Stimulated activated CD8-positive, alpha-beta memory T cell treated with anti-CD3 and anti-CD28 coated beads, Interleukin-15, amount 100 ng/mL, for 4 hours (primary cell): ENCODE results near the gene FNDC5.

ENCODE experiments used
- DNase-seq, 2 donors: peaks; one replicate each; pipeline ENCODE4 v3.0.0-alpha.2; 2020; ENCODE audit warnings: low read depth in 2 of 2

FNDC5 gene

DNA sequence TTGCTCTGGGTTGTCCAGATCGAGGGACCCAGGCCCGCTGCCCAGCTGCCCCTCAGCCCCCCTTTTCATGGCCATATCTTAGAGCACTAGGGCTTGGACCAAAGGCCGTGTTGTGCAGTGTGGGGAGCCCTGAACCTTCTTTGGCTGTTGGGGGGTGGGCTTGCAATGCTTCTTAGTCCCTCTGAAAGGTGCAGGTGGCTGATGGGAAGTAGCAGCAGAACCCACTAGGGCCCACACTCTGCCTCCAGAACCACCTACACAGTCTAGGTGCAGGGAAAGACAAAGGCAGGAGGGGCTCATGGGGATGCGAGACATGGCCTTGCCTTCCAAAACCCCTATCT lies 13.3 kb upstream of the FNDC5 start:
- no peak for DNase-seq

DNA sequence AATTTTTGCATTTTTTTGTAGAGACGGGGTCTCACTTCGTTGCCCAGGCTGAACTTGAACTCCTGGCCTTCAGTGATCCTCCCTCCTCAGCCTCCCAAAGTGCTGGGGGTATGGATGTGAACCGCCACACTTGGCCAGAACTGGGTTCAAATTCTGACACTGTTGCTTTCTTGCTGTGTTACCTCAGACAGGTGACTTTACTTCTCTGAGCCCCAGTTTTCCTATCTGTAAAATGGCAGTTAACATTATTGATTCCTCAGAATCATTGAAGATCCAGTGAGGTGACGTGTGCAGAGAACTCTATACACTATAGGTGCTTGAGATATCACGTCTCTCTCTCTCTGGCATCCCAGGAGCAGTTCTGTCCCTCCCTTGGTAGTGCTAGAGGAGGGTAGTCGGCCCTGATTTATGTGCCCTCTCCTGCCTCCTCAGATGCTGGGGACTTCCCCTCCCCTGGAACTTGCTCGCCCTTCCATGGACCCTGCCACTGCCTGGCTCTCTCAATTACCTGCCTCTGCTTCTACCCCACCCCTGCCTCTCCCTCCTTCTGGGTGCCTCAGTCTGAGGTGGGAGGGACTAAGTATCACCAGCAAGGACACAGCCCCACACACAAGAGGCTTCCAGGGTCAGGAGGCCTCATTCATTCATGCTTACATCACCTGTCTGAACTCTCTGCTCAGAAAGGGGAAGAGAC lies 12.8 kb upstream of the FNDC5 start:
- no peak for DNase-seq

DNA sequence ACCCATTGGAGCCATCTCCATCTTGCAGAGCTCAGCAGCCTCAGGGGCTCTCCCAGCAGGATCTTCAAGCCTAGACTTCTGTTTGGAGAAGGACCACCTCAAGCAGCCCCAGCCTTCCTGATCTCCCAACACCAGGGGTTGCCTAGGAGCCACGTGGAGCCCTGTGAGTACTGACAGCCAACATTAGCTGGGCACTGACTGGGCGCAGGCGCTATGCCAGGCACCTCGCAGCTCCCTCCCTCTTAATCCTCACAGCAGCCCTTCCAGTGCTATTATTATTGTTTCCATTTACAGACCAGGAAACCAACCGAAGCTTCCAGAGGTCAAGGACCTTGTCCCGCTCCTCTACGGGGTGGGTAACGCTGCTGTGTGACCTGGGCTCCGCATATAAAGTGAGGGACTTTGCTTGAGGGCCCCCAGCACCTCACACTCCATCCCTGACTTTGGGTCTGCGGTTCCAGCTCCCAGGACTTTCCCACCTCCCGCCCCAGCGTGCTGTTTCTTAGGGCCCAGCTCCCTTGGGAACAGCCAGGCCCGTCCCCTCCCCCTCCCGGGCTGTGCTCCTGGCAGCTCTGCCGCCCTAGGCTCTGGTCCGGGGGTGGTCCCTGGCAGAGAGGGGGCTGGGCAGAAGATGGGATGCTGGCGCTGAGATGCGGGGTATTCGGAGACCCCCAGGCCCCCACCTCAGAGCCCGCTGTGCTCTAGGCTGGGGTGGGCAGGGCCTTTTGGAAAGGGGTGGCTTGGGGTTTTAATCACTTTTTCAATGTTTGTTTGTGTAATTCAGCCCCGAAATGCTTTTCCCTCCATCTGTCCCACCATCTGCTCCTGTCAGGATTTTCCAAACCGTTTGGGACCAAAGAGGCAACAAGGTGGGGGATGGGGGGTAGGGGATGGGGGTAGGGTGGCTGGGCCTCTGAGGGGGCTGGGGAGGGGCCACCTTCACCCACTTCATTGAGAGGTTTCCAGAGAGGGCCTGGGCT lies 11.4 kb upstream of the FNDC5 start:
- DNase-seq: no peak

DNA sequence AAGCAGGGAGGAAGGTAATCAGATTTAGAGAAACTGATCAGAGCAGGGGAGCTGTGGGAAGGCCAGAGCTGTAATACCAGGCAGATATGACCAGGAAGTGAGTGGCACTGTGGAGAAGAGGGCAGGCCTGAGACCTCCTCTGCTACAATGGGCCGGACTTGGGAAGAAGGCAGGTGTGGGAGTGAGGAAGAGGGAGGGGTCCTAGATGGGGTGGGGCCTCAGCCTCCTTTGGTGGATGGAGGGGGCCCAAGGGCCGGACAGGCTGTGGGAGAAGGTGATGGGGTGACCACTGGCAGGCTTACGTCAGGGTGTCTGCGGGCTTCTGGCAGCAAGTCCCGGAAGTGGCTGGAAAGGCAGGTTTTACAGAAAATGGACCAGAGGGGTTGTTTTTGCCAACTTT lies 10.6 kb upstream of the FNDC5 start:
- no peak for DNase-seq

DNA sequence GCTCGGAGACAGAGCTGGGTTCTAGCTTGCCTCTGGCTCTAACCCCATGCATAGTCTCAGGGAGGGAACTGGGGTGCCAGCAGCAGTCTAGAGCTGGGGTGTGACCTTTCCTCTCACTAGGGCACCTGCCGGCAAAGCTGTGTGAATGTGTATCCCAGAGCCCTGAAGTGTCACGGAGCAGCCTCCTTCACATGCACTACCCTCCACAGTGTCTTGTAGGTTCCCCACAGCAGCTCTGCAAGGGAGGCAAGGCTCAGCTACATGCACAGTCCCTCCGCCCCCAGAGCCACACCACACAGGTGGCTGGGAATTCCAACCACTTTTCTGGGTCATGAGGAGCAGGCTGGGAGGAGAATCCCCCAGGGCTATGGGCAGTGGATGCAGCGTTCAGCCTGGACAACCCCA lies 7.9 kb upstream of the FNDC5 start:
- DNase-seq: no peak

DNA sequence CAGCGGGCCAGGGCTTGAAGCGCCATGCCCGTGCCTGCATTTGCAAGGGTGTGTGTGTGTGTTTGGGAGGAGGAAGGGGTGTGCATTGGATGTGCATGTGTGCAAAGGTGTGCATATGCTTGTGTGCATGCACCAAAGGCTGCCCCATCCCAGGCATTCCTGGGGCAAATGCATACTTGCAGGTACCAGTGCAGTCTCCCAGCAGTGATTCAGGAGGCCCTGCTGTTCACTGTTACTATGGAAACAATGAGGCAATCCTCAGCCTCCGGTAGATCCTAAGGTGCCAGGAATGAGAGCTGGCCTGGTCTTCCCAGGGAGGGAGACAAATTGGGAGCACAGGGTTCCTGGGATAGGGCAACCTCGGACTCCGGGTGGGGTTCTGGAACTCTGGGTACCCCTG lies 7.5 kb upstream of the FNDC5 start:
- DNase-seq: no peak

DNA sequence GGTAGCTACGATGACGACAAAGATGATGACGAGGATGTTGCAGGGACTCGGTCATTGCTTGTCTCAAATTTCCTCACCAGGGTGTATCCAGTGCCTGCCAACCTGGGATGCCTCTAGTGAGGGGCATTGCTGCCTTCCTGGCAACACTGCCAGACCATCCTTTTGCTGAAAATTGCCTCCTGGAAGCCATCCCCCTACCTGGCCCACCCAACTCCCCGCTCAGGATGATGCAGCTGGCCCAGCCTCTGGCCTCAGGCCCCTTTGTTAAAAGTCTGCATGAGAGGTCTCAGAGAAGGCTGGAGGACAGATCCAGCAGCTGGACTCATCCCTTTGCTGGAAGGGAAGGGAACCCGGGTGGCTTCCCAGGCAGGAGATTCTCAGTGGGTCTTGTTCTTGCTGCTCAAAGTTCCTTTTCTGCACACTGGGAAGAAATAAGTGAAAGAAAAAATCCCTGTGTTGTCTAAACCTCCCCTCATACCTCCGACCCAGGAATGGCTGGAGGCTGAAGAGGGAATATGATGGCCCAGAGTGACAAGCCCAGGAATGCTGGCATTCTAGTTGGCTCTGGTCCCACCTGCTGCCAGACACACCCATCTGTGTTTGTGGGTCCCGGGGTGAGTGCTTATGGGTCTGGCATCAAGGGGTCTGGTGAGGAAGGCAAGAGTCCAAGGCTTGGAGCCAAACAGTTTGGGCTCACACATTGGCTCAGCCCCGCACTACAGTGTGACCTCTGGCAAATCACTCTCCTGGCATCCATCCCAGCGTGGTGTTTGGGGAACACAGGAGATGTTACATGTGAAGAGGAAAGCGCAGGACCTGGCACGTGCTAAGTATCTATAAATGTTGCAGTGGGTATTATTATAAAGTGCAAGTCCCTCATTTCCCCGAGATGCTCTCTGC lies 6.7 kb upstream of the FNDC5 start:
- DNase-seq: no peak

DNA sequence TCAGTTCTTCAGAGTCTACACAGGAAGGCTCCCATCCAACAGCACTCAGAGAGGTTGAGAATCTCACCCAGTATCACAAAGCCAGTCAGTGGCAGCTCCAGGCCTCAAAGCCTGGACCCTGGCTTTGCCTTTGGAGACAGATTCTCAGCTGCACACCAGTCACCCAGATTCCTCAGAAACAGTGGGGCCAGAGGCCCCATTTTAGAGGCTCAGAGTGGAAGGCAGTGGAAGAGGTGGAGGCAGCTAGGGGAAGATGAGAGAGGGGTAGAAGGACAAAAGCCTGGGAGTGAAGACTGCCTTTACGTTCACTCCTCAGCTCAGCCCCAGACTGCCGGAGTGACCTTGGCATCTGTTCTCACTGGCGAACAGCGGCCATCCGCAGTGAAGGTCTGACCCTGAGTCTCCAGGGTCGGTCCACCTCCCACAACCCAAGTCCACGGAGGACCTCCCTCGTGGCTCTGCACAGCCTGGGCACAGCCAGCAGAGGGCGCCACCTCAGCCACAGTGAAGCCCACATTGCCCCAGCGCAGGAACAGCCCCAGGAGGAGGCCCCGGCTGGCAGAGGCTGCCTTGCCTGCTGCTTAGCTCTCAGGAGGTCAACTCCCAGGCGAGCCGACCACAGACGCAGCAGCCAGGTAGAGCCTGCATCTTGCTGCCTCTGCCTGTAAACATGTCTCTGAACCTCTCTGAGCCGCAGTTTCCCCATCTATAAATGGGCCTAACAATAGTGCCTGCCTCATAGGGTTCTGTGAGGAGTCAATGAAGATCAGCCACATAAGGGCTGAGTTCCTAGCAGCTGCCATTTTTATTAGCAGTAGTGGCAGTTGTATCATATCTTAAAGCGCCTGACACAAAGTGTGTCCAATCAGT lies 5.9 kb upstream of the FNDC5 start:
- DNase-seq: peak in 1 of 2 donors; percentile 20

DNA sequence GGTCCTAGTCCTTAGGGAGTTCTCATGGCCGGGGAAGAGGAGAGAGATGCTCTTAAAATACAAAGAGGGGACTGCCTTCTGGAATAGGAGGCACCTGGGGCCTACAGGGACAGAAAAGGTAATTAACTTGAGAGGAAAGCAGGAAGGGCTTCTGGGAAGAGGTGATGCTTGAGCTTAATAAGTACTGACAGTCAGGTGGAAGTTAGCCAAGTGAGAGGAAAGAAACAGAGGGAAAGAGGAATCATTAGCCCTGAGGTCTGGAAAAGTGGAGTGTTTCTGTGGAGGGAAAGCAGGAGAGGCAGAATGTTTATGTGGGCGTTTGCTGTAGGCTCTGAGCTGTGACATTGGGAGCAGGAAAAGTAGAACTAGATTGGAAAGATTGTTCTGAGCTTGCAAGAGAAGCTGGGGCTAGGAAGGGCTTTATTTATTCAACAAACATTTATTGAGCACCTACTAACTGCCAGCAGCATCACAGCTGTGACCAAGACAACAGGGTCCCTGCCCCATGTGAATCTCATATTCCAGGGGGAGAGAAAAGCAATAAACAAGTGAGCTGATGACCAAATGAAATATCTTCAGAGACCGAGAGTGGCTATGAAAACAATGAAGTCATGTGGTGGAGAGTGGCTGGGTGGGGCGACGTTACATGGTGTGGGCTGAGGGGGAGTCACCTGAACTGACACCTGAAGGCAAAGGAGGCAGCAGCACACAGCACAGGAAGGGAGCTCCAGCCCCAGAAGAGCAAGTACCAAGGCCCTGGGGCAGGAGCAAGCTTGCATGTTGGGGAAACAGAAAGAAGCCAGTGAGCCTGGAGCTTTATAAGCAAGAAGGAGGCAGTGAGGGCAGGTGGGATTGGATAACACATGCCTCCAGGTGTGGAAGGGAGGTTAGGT lies 4.4 kb upstream of the FNDC5 start:
- DNase-seq: no peak

DNA sequence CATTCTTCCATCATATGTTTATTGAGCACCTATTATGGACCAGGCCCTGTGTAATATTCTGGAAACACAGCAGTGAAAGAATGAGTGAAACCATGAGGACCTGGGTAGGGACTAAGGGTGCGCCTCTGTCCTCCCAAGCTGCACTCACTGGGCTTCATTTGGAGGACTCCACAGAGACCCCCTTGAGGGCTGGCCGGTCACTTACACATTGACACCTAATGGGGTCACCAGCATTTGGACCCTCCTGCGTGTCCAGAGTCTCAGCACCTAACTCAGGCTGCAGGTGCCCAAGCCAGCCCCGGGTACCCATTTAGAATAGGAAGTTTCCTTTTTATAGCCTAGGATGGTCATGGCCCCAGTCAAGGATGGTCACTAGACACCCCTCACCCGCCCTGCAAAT lies 2.8 kb upstream of the FNDC5 start:
- DNase-seq: no peak

DNA sequence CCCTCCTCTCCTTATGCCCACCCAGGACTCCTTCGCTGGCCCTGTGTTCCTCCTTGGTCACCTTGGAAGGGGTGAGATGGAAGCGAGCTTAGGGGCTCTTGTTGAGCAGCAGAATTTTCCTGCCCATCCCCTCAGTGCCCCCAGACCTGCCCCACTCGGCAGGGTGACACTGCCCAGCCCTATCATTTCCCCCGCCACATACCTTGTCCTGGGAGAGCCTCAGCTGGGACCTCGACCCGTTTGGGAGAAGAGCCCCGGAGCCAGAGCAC lies 1.4 kb upstream of the FNDC5 start:
- no peak for DNase-seq

DNA sequence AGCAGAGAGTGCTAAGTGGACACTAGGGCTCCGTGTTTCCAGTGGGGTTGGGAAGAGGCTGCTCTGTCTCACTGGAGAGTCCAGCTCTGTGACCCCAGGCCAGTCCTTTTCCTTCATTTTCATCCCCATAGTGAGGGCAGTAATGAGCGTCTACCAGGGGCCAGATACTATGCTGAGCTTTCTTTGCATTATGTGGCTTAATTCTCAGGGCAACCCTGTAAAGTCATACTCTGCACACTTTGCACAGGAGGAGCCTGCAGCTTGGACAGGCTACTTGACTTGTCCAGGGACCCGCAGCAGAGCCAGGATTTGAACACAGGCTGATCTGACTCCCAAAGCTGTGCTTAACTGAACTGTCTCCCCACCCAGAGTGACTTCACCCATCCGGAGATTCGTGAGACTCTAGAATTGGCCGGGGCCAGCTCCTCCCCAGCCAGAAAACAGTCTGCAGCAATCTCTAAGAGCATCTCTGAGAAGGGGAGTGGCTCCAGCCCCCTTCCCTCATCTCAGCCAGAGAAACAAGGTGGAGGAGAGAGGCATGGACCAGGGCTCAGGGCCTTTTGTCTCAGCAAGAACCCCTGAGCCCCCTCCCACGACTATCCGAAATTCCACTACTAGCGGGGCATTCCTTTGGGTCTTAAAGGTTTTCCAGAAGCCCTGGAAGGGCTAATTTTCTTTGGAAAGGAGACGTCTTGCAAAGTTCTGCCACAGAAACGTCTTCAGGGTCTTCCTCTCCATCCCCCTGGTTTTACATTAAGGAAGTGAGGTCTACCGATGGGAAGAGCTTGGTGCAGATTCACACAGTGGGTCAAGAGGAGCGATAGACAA lies 866 bp upstream of the FNDC5 start:
- DNase-seq: no peak

DNA sequence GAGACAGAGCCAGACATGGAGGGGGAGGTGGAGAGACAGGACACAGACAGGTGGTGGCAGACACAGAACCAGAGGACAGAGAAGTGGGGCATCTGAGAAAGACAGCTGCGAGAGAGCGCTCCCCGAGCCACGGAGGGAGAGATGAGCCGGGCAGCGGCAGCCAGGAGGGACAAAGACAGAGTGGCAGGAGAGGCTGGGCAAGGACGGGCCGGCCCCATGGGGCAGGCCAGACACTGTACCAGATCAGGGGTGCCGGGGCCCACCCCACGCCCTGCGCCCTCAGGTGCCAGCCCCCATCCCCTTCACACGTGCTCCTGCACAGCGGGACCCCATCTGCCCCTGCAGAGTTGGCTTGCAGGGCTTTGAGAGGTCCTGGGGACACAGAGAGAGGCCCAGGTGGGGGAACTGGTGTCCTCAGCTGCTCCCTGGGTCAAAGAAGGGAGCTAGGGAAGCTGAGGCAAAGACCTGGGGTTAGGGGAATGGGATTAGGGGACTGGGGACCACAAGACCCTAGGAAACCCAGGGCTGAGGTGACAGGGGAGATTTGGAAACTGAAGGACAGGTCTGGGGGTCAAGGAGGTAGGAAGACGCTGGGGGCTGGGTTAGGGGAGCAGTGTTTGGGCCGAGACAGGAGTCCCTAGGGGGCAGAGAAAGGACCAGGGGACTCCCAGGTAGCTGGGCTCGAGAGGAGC lies 643 bp downstream of the FNDC5 start:
- no peak for DNase-seq

DNA sequence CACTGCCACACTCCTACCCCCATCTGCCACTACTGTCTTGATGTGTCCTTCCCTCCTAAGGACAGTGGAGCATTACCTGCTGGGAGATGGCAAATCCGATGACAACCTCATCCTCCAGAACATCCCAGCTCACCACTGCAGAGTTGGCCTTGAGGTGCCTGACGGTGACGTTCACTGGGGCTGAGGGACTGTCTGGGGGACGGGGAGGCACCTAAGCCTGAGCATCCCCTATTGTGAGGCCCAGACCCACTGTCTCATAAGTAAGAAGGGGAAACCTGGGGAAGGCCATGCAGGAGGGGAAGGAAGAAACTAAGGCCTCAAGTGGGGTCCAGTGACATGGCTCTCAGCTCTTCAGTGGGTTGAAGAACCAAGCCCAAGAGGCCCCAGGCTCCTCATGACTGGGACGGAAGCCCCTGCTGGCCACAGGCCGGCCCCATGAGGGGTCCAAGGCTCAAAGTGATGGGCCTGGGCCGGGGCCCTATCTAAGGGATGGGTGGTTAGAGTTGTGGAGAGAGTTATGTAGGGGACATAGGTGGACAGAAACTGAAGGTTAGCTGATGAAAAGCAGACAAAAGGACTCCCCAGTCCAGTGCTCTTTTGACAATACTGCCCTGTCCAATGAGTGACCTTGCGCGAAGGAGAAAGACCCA lies 1.8 kb downstream of the FNDC5 start:
- DNase-seq: no peak

DNA sequence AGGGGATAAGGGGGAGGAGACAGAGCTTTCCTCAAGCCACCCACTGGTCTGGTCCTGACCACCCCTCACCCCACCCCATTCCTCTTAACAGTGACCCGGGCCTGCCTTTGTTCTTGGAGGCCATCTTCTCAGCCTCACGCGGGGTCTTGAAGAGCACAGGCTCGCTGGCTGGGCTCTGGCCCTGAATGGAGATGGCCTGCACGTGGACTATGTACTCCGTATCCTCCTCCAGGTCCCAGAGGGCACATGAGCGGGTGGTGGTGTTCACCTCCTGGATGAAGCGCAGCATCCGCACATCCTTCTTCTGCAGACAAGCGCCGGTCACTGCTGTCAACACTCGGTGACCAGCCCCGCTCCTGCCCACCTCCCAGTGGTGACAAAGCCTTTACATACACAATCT lies 2.6 kb downstream of the FNDC5 start:
- no peak for DNase-seq

DNA sequence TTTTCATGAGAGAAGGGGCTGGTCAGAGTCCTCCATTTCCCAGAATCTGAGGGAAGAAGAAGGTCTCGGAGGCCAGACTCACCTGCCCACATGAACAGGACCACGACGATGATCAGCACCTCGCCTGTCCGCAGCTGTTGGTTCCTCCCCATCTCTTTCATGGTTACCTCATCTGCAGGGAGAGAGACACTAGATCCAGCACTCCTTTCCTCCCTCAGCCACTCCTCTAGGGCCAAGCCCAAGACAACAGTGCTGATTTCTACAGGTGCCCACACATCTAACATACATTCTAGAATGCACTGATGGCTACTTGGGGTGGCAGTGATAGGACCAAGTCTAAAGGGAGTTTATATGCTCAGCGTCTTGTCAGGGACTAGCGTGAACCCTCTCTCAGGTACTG lies 3.0 kb downstream of the FNDC5 start:
- DNase-seq: no peak

DNA sequence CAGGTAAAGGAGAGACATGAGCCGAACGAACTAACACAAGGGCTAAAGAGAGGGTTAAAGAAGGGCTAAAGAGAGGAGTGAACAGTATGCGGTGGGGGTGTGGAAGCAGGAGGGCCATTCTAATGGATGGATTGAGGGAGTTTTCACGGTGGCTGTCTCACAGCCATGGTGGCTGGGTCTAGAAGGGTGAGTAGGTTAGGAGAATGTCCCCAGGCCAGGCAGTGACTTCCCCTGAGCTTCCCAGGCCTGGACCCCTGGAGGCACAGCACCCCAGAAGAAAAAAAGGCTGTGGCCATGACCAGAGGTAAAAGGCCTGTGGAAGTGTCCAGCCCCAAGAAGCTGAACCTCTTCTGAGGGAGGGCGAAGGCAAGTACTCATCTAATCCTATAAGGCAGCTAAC lies 3.6 kb downstream of the FNDC5 start:
- no peak for DNase-seq

DNA sequence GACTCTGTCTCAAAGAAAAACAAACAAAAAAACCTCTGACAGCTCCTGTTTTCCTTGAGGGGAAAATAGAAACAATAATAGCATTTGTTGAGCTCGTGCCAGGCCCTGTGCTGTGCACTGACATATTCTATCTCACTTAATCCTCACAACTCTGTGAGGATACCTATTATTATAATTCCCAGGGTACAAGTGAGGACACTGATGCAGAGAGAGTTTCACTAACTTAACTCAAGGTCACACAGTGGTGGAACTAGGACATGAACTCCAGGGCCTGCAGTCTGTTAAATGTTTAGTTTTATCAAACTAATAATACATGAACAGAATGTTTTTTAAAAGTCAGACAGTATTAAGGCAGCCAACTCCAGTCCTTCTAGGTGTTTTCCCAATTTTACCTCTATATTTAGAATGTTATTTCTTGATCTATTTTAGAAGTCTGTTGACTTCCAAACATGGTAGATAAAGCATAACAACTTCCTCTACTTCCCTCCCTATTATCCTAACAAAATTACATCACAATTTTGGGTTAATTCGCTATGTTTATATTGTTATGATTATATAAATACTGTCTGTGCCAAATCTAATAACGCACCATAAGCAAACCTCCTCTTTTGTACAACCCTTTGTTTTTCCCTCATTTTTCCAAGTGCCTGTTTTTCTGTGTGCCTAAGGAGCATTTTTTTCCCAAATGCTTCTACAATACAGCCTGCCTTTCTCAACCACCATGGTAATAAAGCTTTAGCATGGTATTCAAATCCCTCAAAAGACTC lies 4.9 kb downstream of the FNDC5 start:
- DNase-seq: no peak
